HG02623 (cell line): Measurements from ENCODE around the gene KRTAP1-5.
"Not testable (repeated sequence)": the region's sequence is repeated elsewhere in the genome, so short reads cannot be mapped to it uniquely, and the experiment has no call there.

Source experiments
- ATAC-seq: cut with Tn5 transposase; IDR thresholded peaks from one replicate; pipeline ENCODE4 v1.9.1; 2021; ENCODE audit warnings: moderate library complexity; ENCODE audit not compliant: unreplicated experiment

Gene KRTAP1-5

DNA sequence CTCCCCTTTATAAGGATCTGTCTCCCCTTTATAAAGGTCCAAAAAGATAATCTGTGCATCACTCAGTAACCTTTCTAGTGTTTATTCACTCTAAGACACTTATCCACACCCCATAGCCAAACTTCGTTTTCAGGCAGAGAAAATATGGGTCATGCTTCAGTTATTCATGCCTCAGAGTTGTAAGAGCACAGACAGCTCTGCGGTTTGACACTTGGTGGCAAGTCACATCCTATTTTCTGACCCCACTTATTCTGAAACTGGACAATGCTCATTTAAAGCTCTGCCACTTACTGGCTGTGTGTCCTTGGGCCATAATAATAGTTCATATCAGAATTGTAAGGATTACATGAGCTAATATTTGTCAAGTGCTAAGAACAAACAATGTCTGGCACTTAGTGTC, 22.1 kb upstream of the KRTAP1-5 start:
- ATAC-seq = no peak

- no peak for ATAC-seq
Observed at GRCh38 chr17:41048441-41048840, 21.4 kb upstream of the KRTAP1-5 start.

DNA sequence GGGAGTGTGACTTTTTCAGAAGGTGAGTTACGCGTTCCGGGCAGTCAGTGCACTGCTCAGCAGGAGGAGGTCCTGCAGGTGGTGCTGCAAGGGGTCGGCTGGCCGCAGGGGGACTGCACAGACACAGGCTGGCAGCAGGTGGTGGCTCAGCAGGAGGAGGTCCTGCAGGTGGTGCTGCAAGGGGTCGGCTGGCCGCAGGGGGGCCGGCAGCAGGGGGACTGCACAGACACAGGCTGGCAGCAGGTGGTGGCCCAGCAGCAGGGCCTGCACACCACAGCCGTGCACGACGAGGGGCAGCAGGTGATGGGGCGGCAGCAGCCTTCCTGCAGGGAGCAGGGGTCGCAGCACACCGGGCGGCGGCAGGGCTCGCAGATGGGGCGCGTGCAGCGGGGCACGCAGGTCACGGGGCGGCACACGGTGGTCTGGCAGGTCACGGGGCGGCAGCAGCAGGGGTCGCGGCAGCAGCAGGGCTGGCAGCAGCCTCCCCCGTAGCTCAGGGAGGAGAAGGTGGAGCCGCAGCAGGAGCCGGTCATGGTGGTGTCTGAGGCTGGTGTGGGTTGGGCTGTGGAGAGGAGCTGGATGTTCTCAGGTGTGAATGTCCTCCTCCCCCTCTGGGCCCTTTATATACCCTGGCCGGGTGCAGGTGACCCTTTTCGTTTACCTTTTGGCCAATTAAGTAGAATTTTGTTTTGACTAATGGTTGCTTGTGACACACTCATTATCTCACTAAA, 19.9 kb upstream of the KRTAP1-5 start, which contains the start of gene KRTAP2-1:
Gene KRTAP2-1 (minus strand): TSS at position 582 of the 731 bp plus-strand sequence. CDS start 49 bp downstream, at position 533.
- ATAC-seq = not testable (repeated sequence)

DNA sequence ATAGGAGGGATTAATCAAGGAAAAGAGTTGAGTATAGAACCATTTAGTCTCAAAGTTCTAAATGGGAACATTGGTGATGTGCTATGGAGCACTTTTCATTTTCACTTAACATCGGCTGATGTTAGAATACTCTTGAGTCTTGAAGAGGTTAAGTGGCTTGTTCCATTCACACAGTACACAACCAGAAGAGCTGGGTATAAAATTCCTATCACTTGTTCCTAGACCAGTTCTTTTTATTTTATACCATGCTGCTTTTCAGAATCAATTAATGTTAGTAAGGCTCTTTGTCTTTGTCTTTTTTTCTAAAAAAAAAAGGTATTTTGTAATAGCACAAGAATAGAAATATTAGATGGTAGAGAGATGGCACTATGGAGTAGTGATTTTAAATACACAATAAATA, 15.9 kb upstream of the KRTAP1-5 start:
- no peak for ATAC-seq

DNA sequence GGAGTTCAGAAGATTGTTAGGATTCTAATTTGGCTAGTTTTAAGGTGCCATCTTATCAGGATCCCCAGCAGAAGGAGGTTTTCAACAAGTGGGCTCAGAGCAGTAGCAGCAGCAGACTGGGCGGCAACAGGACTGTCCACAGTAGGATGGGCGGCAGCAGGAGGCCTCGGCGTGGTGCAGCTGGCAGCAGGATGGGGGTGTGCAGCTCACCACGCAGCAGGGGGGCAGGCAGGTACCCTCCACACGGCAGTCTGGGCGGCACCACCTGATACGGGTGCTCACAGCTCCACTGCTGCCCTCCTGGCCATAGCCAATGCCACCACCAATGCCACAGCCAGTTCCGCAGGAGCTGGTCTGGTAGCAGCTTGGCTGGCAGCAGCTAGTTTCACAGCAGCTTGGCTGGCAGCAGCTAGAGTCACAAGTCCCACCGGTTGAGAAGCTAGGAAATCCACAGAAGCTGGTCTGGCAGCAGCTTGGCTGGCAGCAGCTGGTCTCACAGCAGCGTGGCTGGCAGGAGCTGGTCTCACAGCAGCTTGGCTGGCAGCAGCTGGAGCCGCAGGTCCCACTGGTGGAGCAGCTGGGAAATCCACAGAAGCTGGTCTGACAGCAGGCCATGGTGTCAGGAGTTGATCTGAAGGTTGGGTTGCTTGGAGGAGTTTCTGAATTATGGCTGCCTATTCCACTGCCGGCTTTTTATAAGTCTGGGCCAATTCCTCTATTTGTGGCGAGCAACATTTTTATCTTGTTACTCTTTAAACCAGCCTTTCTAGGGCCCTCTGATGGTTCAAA, 14.0 kb upstream of the KRTAP1-5 start, which contains the start of gene KRTAP1-1:
Gene KRTAP1-1 (minus strand): TSS at position 668 of the 789 bp plus-strand sequence. CDS start 53 bp downstream, at position 615.
- ATAC-seq = not testable (repeated sequence)

DNA sequence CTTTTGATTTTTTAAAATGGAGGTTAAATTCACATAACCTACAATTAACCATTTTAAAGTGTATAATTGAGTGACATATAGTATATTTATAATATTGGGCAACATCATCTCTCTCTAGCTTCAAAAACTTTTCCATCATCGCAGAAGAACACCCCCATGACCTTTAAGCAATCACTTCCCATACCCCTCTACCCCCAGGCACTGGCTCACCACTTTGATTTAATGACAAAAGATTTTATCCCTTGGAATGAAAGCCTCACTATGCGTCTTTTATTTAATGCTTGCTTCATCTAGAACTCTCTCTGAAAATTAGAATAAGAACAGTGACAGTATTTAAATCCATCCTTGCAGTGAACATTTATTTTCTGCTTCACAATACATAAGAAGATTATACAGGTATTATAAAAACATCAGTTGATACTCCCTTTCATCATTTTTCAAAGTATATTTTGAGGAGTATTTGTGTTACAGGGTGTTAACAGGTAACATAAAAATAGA, 10.9 kb upstream of the KRTAP1-5 start:
- ATAC-seq = no peak

DNA sequence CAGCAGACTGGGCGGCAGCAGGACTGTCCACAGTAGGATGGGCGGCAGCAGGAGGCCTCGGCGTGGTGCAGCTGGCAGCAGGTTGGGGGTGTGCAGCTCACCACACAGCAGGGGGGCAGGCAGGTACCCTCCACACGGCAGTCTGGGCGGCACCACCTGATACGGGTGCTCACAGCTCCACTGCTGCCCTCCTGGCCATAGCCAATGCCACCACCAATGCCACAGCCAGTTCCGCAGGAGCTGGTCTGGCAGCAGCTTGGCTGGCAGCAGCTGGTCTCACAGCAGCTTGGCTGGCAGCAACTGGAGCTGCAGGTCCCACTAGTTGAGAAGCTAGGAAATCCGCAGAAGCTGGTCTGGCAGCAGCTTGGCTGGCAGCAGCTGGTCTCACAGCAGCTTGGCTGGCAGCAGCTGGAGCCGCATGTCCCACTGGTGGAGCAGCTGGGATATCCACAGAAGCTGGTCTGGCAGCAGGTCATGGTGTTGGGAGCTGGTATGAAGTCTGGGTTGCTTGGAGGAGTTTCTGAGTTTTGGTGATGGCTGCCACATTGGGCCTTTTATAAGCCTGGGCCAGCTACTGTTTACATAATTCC, 7.4 kb upstream of the KRTAP1-5 start, which contains the start of gene KRTAP1-3:
Gene KRTAP1-3 (minus strand): TSS at position 529 of the 590 bp plus-strand sequence. CDS start 53 bp downstream, at position 476.
- not testable (repeated sequence) for ATAC-seq

DNA sequence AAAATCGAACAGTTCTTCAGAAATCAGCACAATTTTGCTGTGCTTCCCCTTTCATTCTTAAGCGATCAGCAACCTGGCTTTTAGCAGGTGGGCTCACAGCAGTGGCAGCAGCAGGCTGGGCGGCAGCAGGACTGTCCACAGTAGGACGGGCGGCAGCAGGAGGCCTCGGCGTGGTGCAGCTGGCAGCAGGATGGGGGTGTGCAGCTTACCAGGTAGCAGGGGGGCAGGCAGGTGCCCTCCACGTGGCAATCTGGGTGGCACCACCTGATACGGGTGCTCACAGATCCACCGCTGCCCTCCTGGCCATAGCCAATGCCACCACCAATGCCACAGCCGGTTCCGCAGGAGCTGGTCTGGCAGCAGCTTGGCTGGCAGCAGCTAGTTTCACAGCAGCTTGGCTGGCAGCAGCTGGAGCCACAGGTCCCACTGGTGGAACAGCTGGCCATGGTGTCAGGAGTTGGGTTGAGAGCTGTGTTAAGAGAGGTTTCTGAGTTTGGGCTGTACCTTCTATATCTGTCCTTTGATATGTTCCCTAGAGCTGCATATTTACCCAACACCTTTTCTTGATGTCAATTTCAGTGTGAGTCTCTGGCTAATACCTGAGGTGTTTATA, 2.7 kb upstream of the KRTAP1-5 start, which contains the start of gene KRTAP1-4:
Gene KRTAP1-4 (minus strand): TSS at position 563 of the 613 bp plus-strand sequence. CDS start 117 bp downstream, at position 446.
- no peak for ATAC-seq

DNA sequence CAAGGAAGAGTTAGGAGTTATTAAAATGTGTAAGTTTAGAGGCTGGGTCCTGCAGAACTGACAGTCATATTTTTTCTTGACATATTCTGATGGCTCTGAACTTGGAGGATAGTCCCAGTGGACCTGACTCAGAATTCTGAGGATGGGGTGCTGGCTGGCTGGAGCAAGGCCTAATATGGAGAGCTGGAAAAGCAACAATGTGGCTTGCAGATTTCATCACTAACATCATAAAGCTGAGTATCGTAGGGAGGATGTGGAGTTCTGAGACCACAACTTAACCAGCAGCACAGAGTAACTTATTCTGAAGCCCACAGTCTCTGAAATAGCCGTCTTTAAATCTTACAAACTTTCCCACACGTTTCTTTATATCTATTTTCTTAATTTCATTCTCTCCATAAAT, 2.3 kb downstream of the KRTAP1-5 start:
- no peak for ATAC-seq

DNA sequence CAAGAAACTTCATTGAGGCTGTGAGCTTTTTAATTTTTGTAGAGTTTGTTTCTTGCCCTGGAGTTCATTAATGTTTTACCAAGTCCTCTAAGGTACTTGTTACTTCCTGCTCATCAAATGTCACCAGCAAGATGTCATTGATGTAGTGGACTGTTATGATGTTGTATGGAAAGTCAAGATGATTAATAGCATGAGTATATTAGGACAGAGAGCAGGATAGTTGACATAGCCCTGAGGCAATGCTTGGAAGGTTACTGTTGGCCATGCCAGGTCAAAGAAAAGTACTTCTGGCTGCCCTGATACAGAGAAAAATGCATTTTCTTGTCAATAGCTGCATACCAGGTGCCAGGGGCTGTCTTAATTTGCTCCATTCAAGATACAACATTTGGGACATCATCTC, 6.7 kb downstream of the KRTAP1-5 start:
- no peak for ATAC-seq

GRCh38 chr17:41019415-41019814, 7.6 kb downstream of the KRTAP1-5 start:
- no peak for ATAC-seq

DNA sequence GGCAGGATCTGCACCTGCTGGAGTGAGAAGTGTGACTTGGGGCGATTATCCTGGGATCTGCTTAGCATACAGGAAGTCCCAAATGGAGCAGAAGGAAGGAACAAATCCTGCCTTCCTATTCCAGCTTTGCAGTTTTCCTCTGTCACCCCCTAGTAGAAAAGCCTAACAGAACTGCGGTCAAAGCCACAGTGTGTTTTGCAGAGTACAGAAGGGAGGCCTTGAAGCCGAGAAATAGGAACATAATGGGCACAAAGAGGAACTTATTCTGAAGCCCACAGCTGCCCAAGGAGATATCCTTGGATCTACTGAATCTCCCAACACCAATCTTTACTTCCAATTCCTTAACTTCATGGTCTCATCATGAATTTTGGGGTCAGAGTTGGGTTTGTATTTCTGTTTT, 8.5 kb downstream of the KRTAP1-5 start:
- no peak for ATAC-seq

DNA sequence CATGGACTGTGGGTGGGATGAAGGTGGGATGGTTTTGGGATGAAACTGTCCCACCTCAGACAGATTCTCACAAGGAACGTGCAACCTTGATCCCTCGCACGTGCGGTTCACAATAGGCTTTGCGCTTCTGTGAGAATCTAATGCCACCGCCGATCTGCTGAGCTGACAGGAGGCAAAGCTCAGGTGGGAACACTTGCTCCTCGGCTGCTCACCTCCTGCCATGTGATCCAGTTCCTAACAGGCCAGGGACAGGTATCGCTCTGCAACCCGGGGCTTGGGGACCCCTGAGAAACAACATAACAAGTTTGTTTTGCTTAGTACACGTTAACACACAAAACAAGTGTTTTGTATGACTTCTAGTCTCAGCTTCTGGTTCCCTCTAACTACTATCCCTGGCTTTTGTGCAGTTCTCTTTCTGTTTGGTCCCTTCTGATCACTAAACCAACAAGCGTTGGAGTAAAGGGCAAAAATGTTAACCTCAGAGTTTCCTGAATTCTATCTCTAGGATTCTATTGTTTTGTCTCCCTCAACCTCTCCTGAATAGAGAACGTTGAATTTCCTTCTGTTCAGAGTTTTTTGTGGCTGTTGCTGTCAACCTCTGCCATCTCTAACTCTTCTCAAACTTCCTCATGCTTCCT, 10.3 kb downstream of the KRTAP1-5 start:
- ATAC-seq = no peak

- ATAC-seq = no peak
Observed at GRCh38 chr17:41015454-41015853, 11.6 kb downstream of the KRTAP1-5 start.

GRCh38 chr17:41013606-41014005, 13.4 kb downstream of the KRTAP1-5 start:
- no peak for ATAC-seq

- ATAC-seq = no peak
Observed at GRCh38 chr17:41013181-41013580, 13.8 kb downstream of the KRTAP1-5 start.

DNA sequence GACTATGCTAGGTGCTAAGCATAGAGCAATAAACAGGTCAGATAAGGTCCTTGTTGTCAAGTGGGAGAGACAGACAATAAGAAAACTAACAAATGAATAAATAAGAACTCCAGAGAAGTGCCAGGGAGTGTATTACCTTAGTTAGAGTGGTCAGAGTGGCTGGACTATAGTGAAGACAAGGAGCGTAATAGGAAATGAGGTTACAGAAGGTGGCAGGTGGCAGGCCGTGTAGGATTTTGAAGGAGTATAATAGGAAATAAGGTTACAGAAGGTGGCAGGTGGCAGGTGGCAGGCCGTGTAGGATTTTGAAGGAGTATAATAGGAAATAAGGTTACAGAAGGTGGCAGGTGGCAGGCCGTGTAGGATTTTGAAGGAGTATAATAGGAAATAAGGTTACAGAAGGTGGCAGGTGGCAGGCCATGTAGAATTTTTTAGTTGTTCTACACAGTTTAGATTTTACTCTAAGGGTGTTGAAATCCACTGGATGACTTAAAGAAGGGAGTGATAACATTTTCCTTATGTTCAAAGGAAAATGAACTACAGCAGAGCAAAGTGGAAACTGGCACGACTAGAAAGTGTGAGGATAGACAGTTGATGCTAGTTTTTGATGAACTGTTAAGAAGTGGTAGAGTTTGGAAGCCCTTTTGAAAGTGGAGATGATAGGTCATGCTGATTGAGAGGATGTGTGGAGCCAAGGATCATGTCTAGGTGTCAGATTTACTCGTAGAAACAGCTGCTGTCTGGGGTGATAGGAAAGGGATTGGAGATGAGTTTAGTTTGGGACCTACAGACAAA, 14.5 kb downstream of the KRTAP1-5 start:
- no peak for ATAC-seq

GRCh38 chr17:41010441-41010840, 16.6 kb downstream of the KRTAP1-5 start:
- no peak for ATAC-seq

- ATAC-seq = no peak
Observed at GRCh38 chr17:41009936-41010335, 17.1 kb downstream of the KRTAP1-5 start.
